NCI-H1417 (cell line): ENCODE results near the gene AXIN1.
"Not testable (repeated sequence)": the region's sequence is repeated elsewhere in the genome, so short reads cannot be mapped to it uniquely, and the experiment has no call there.

Experiments
- DNase-seq, 3 experiments: peaks; one replicate each; lab custom pipeline; 2025; lab: John Stamatoyannopoulos, UW

Gene AXIN1

GRCh38 chr16:369866-370436 lies 17.4 kb upstream of the AXIN1 start:
- DNase-seq: no peak

- no peak for DNase-seq
Measured at GRCh38 chr16:369275-369865, 16.8 kb upstream of the AXIN1 start.

GRCh38 chr16:368388-369158 lies 16.1 kb upstream of the AXIN1 start:
- DNase-seq: no peak

- DNase-seq: no peak
Measured at GRCh38 chr16:367333-367903, 14.9 kb upstream of the AXIN1 start.

- no peak for DNase-seq
Measured at GRCh38 chr16:366476-366875, 14.0 kb upstream of the AXIN1 start.

GRCh38 chr16:364595-365491 lies 12.3 kb upstream of the AXIN1 start:
- DNase-seq: no peak

- peak in 1 of 3 experiments; percentile 25 for DNase-seq
Measured at GRCh38 chr16:363766-364490, 11.4 kb upstream of the AXIN1 start.

GRCh38 chr16:363110-363765 lies 10.7 kb upstream of the AXIN1 start:
- DNase-seq: peak in 1 of 3 experiments; percentile 25

GRCh38 chr16:362702-362999 lies 10.1 kb upstream of the AXIN1 start:
- DNase-seq: not testable (repeated sequence)

- peak; percentile 74 to 92 (median 90) for DNase-seq
Measured at GRCh38 chr16:361872-362701, 9.6 kb upstream of the AXIN1 start.

GRCh38 chr16:361341-361871 lies 8.9 kb upstream of the AXIN1 start:
- peak in 2 of 3 experiments; percentile 12 to 38 for DNase-seq

GRCh38 chr16:360698-361336 lies 8.3 kb upstream of the AXIN1 start:
- DNase-seq: no peak

GRCh38 chr16:359871-360697 lies 7.6 kb upstream of the AXIN1 start:
- DNase-seq: no peak

- DNase-seq: no peak
Measured at GRCh38 chr16:359067-359763, 6.7 kb upstream of the AXIN1 start.

GRCh38 chr16:356741-357140 lies 4.2 kb upstream of the AXIN1 start:
- DNase-seq: no peak

- DNase-seq: no peak
Measured at GRCh38 chr16:354971-355461, 2.5 kb upstream of the AXIN1 start.

- DNase-seq: no peak
Measured at GRCh38 chr16:354291-354881, 1.9 kb upstream of the AXIN1 start.
